Ascending aorta (tissue), 2 donors: ENCODE measurements around the gene GTSE1. TPM values are rescaled to one million over a fixed set of nuclear protein-coding genes. Genes with fewer than 3 reads are reported as not detected.

Experiments
- DNase-seq, 2 donors: peaks; one replicate each; pipeline ENCODE4 v3.0.0-alpha.2; 2019; ENCODE audit warnings: low spot score in 2 of 2
- H3K27ac ChIP-seq, 2 donors: fragments of 200-600 bp; sonication (generic); one replicate each; pipeline ENCODE4 v1.5.1; 2016 to 2017; ENCODE audit warnings: mild to moderate bottlenecking in 1 of 2
- H3K27me3 ChIP-seq: fragments of 200-600 bp; sonication (generic); one replicate; pipeline ENCODE4 v1.5.1; 2017
- H3K36me3 ChIP-seq, 2 donors: fragments of 200-600 bp; sonication (generic); one replicate each; pipeline ENCODE4 v1.5.1; 2016
- H3K4me1 ChIP-seq, 2 donors: fragments of 200-600 bp; sonication (generic); one replicate each; pipeline ENCODE4 v1.5.1; 2016 to 2017; ENCODE audit warnings: mild to moderate bottlenecking in 1 of 2
- H3K4me3 ChIP-seq, 2 donors: fragments of 200-600 bp; sonication (generic); one replicate each; pipeline ENCODE4 v1.5.1; 2016 to 2017; ENCODE audit warnings: mild to moderate bottlenecking in 1 of 2
- H3K9me3 ChIP-seq, 2 donors: fragments of 200-600 bp; sonication (generic); one replicate each; pipeline ENCODE4 v1.5.1; 2016
- intact Hi-C: fragments of 100-400 bp; cut with DNase I; formaldehyde crosslinking; loops from one replicate; pipeline ENCODE4 v1.15.1; 2023
- total RNA-seq: library from RNA; depleted of rRNA; stranded (reverse); fragments of >200 nt; gene quantifications from one replicate; pipeline ENCODE4 v1.1.0, GENCODE V29; 2016
- TF ChIP-seq, protein P1 (sequence below), 3 experiments: fragments of 200-600 bp in 2 of 3; fragments of 450-650 bp in 1 of 3; sonication (generic) in 2 of 3; IDR thresholded peaks; one replicate each; pipeline ENCODE4 v1.5.1; 2016 to 2019; ENCODE audit warnings: antibody characterized with exemption in 3 of 3, mild to moderate bottlenecking in 1 of 3, moderate library complexity in 1 of 3

The GTSE1 gene
- total RNA-seq, 1 donor from 2014 or later, result not detected

DNA sequence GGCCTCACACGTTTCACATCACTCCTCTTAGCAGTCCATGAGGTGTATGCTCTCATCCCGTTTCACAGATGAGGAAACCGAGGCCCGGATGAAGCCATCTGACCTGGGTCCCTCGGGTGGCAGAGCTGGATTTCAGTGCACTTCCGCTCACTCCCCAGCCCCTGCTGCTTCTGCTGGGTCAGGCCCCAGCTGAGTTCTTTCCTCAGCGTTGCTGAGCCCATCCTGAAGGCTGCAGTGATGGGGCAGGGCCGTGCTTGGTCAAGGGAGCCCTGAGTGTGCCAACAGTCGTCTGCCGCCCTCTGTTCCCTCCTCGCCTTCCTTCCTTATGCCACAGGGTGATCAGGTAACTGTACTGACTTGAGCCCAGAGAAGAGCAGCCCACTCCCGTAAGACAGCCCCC lies 51.0 kb downstream of the GTSE1 start:
- no peak for DNase-seq

DNA sequence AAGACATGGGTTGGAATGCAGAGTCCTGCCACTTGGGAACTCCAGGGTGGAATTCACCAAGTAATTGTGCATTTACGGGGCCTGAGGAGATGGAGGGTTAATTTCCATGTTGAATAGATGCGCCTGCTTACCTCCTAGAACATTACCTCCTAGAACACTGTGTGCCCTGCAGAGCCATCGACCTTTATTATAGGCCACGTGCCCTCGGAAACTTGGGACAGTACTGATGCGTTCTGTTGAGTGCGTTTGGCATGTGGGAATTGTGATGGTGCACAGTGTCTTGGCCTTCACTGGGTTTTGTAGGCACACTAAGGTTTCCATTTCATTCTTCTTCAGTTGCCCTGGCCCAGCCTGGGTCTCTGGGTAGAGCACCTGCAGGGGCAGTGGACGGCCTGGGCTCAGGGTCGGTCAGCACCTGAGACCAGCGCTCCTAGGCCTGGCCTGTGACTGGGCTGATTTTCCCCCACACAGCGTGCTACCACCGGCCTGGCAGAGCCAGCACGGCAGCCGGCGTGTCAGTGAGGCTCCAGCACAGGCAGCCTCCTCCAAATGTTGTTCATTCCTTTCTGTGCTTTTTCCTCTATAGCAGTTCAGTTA lies 51.5 kb downstream of the GTSE1 start:
- no peaks in the 10 kb centered on the region for H3K27me3 ChIP-seq
- intact Hi-C loops, result no loop called here
- no peak overlapping the region for H3K27ac ChIP-seq
- TF ChIP-seq, protein P1, sequence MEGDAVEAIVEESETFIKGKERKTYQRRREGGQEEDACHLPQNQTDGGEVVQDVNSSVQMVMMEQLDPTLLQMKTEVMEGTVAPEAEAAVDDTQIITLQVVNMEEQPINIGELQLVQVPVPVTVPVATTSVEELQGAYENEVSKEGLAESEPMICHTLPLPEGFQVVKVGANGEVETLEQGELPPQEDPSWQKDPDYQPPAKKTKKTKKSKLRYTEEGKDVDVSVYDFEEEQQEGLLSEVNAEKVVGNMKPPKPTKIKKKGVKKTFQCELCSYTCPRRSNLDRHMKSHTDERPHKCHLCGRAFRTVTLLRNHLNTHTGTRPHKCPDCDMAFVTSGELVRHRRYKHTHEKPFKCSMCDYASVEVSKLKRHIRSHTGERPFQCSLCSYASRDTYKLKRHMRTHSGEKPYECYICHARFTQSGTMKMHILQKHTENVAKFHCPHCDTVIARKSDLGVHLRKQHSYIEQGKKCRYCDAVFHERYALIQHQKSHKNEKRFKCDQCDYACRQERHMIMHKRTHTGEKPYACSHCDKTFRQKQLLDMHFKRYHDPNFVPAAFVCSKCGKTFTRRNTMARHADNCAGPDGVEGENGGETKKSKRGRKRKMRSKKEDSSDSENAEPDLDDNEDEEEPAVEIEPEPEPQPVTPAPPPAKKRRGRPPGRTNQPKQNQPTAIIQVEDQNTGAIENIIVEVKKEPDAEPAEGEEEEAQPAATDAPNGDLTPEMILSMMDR (IDR thresholded peaks at IDR 0.05), result no peak
- H3K4me3 ChIP-seq, result no peak overlapping the region
- peaks cover 88 to 97% of the 10 kb centered on the region in 2 donors for H3K36me3 ChIP-seq
- H3K9me3 ChIP-seq, result no peaks in the 10 kb centered on the region
- DNase-seq, result no peak
- H3K4me1 ChIP-seq, result no peaks in the 10 kb centered on the region

More for the DNA sequence above, 51.0 kb downstream of the GTSE1 start:
- H3K27me3 ChIP-seq, result no peaks in the 10 kb centered on the region
- H3K27ac ChIP-seq, result no peak overlapping the region
- intact Hi-C loops, result no loop called here
- peaks cover 82 to 96% of the 10 kb centered on the region in 2 donors for H3K36me3 ChIP-seq
- TF ChIP-seq, protein P1 (IDR thresholded peaks at IDR 0.05), result no peak
- no peaks in the 10 kb centered on the region for H3K9me3 ChIP-seq
- no peak overlapping the region for H3K4me3 ChIP-seq
- H3K4me1 ChIP-seq, result no peaks in the 10 kb centered on the region

DNA sequence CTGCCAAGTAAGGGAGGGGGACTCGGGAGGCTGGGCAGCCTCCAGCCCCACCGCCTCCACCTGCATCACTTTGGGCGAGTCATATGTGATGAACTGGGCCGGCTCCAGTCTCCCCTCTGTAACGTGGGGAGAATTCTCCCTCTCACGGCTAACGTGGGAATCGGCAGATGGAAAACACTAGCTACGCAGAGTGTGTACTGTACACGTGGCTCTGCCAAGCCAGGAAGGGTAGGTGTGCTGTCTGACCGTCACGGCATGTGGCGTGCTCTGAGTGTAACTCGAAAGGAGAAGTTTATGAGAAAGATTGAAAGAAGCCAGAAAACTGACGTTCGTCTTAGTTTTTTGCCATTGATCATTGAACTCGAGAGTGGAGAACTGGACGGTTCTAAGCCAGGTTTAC lies 52.6 kb downstream of the GTSE1 start:
- no peak overlapping the region for H3K27ac ChIP-seq
- DNase-seq, result no peak
- H3K4me1 ChIP-seq, result no peaks in the 10 kb centered on the region
- peaks cover 93 to 97% of the 10 kb centered on the region in 2 donors for H3K36me3 ChIP-seq
- no peaks in the 10 kb centered on the region for H3K9me3 ChIP-seq
- no peaks in the 10 kb centered on the region for H3K27me3 ChIP-seq
- no peak overlapping the region for H3K4me3 ChIP-seq
- intact Hi-C loops, result no loop called here
- TF ChIP-seq, protein P1 (IDR thresholded peaks at IDR 0.05), result no peak

DNA sequence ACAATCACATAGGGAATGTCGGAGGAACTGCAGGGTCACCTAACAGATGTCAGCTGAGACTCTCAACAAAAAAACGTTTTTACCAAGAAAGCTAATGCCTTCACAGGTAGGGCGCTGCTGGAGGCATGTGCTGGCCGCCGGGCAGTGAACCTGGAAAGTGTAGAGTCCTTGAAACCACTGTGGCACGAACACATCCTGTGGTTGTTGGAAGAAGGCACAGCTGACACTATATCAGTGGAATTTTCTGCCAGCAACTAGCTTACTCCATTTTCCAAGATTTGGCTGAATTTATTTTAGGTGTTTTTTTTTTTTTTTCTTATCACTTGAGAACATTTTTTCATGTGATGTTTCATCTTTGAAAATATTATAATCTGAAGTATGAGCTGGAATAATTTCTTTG lies 53.0 kb downstream of the GTSE1 start:
- DNase-seq, result no peak
- no peaks in the 10 kb centered on the region for H3K9me3 ChIP-seq
- H3K27me3 ChIP-seq, result no peaks in the 10 kb centered on the region
- intact Hi-C loops, result no loop called here
- H3K36me3 ChIP-seq, result peaks cover 94 to 96% of the 10 kb centered on the region in 2 donors
- H3K27ac ChIP-seq, result no peak overlapping the region
- H3K4me3 ChIP-seq, result no peak overlapping the region
- TF ChIP-seq, protein P1 (IDR thresholded peaks at IDR 0.05), result no peak
- no peaks in the 10 kb centered on the region for H3K4me1 ChIP-seq

DNA sequence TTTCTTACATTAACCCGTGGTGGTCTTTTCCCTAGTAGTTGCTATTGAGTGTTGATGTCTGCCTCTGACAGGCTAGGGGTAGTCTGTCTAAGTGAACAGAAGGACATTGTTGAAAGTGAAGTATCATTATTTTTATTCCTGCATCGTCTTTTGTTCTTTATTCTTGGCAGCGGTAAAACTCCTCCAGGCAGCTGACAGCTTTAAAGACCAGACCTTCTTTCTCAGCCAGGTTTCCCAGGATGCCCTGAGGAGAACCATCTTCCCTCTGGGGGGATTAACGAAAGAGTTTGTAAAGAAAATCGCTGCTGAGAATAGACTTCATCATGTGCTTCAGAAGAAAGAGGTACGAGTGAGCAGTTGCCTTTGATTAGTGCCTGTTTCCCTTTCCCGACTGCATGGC lies 53.5 kb downstream of the GTSE1 start:
- no peak for DNase-seq
- Histone ChIP-seq H3K9me3 (no peaks in the 10 kb centered on the region), H3K4me1 (no peaks in the 10 kb centered on the region), H3K27me3 (no peaks in the 10 kb centered on the region), H3K27ac (no peak overlapping the region), H3K4me3 (no peak overlapping the region), H3K36me3 (peaks cover 90 to 93% of the 10 kb centered on the region in 2 donors)
- intact Hi-C loops, result no loop called here
- TF ChIP-seq, protein P1 (IDR thresholded peaks at IDR 0.05), result no peak

DNA sequence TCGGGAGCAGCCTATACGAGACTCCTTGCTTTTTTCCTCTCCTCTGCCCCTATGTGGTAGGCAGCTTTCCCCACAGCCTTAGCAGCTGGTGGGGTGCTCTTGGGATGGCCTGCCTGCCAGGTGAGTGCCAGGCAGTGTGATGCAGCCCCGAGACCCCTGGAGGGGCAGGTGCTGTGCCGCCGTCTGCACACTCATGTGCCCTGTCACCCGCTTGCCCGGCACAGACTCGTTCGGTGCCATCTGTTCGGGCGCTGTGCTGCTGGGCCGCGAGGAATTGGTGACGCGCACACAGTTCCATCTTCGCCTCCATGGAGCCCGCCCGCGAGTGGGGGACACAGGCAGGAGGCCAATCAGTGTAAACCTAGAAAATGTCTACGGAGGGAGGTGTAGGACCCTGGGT lies 54.0 kb downstream of the GTSE1 start:
- Histone ChIP-seq H3K36me3 (peaks cover 88 to 93% of the 10 kb centered on the region in 2 donors), H3K27me3 (no peaks in the 10 kb centered on the region), H3K9me3 (no peaks in the 10 kb centered on the region), H3K4me3 (no peak overlapping the region), H3K4me1 (no peaks in the 10 kb centered on the region), H3K27ac (no peak overlapping the region)
- DNase-seq, result no peak
- intact Hi-C loops, result no loop called here
- TF ChIP-seq, protein P1 (IDR thresholded peaks at IDR 0.05), result no peak
